Transverse colon (tissue), 3 donors: ENCODE measurements around the gene PRKCZ.

Experiments
- POLR2A ChIP-seq: fragments of 450-650 bp; IDR thresholded peaks from one replicate; pipeline ENCODE4 v1.6.1; 2016; ENCODE audit warnings: antibody characterized with exemption, mild to moderate bottlenecking, moderate library complexity
- POLR2AphosphoS5 ChIP-seq, 3 donors: sonication (generic); formaldehyde crosslinking; IDR thresholded peaks; one replicate each; pipeline ENCODE4 v1.6.1; 2016; ENCODE audit warnings: antibody characterized with exemption in 3 of 3

- peak in 1 of 3 donors; percentile 4 for TF ChIP-seq POLR2AphosphoS5 (IDR thresholded peaks at IDR 0.05)
- peak; percentile 41 for TF ChIP-seq POLR2A
Observed at GRCh38 chr1:2046953-2047748, 3.1 kb upstream of the PRKCZ start.
